ENCODE results near the gene TGFBRAP1. TPM values are rescaled to one million over a fixed set of nuclear protein-coding genes. Genes with fewer than 3 reads are reported as not detected.

TGFBRAP1 gene
- total and polyA plus RNA-seq, 8 donors = 4.9 to 35.7 (median 15.8) TPM

- H3K4me1 ChIP-seq = peaks cover 28 to 82% (median 48%) of the 10 kb centered on the region in 4 donors
- no peak overlapping the region for H3K4me3 ChIP-seq
- TF ChIP-seq POLR2A (IDR thresholded peaks at IDR 0.05) (no peak), EP300 (IDR thresholded peaks at IDR 0.05) (no peak), CTCF (IDR thresholded peaks at IDR 0.05) (no peak), POLR2AphosphoS5 (IDR thresholded peaks at IDR 0.05) (no peak)
- intact Hi-C loops (cut with DNase I; ENCODE audit: low total_unique reads) = no loop called here
- H3K36me3 ChIP-seq = peaks cover 0 to 13% (median 12%) of the 10 kb centered on the region in 4 donors
- H3K27ac ChIP-seq = peak overlapping the region in 3 of 5 donors; percentile 3 to 26 (median 14)
- H3K9me3 ChIP-seq = no peaks in the 10 kb centered on the region
- DNase-seq = no peak
- WGBS, 5 donors = 83 to 97% (median 88%) methylated on average over 4 of the region's 4 CpGs
- H3K27me3 ChIP-seq = no peaks in the 10 kb centered on the region
Measured at GRCh38 chr2:105324732-105325131, 4.8 kb downstream of the TGFBRAP1 start.

GRCh38 chr2:105324101-105324500, 5.4 kb downstream of the TGFBRAP1 start:
- 68 to 79% (median 77%) methylated on average over 4 of the region's 4 CpGs for WGBS, 5 donors
- intact Hi-C loops (cut with DNase I; ENCODE audit: low total_unique reads) = no loop called here
- no peaks in the 10 kb centered on the region for H3K27me3 ChIP-seq
- DNase-seq = no peak
- H3K4me3 ChIP-seq = no peak overlapping the region
- peaks cover 28 to 85% (median 51%) of the 10 kb centered on the region in 4 donors for H3K4me1 ChIP-seq
- H3K27ac ChIP-seq = peak overlapping the region in 1 of 5 donors; percentile 26
- H3K9me3 ChIP-seq = no peaks in the 10 kb centered on the region
- peaks cover 0 to 13% (median 12%) of the 10 kb centered on the region in 4 donors for H3K36me3 ChIP-seq
- no peak for TF ChIP-seq CTCF (IDR thresholded peaks at IDR 0.05)
- TF ChIP-seq EP300 (IDR thresholded peaks at IDR 0.05) = no peak
- TF ChIP-seq POLR2A (IDR thresholded peaks at IDR 0.05) = no peak
- no peak for TF ChIP-seq POLR2AphosphoS5 (IDR thresholded peaks at IDR 0.05)

- intact Hi-C loops (cut with DNase I; ENCODE audit: low total_unique reads) = no loop called here
- H3K36me3 ChIP-seq = peaks cover 0 to 13% (median 12%) of the 10 kb centered on the region in 4 donors
- TF ChIP-seq POLR2AphosphoS5 (IDR thresholded peaks at IDR 0.05) (no peak), CTCF (IDR thresholded peaks at IDR 0.05) (no peak), POLR2A (IDR thresholded peaks at IDR 0.05) (no peak), EP300 (IDR thresholded peaks at IDR 0.05) (no peak)
- no peaks in the 10 kb centered on the region for H3K27me3 ChIP-seq
- no peak overlapping the region for H3K4me3 ChIP-seq
- WGBS, 5 donors = 61 to 72% (median 66%) methylated on average over 5 of the region's 5 CpGs
- H3K27ac ChIP-seq = peak overlapping the region in 1 of 5 donors; percentile 32
- no peaks in the 10 kb centered on the region for H3K9me3 ChIP-seq
- peaks cover 20 to 85% (median 46%) of the 10 kb centered on the region in 4 donors for H3K4me1 ChIP-seq
- no peak for DNase-seq
Measured at GRCh38 chr2:105323111-105323510, 6.4 kb downstream of the TGFBRAP1 start.

- TF ChIP-seq CTCF (IDR thresholded peaks at IDR 0.05) (no peak), EP300 (IDR thresholded peaks at IDR 0.05) (no peak), POLR2A (IDR thresholded peaks at IDR 0.05) (no peak), POLR2AphosphoS5 (IDR thresholded peaks at IDR 0.05) (no peak)
- no peaks in the 10 kb centered on the region for H3K27me3 ChIP-seq
- peaks cover 0 to 13% (median 12%) of the 10 kb centered on the region in 4 donors for H3K36me3 ChIP-seq
- intact Hi-C loops (cut with DNase I; ENCODE audit: low total_unique reads) = no loop called here
- peaks cover 11 to 81% (median 37%) of the 10 kb centered on the region in 4 donors for H3K4me1 ChIP-seq
- 77 to 90% (median 84%) methylated on average over 3 of the region's 3 CpGs for WGBS, 5 donors
- no peak for DNase-seq
- H3K27ac ChIP-seq = peak overlapping the region in 2 of 5 donors; percentile 0 to 32
- no peak overlapping the region for H3K4me3 ChIP-seq
- no peaks in the 10 kb centered on the region for H3K9me3 ChIP-seq
Measured at GRCh38 chr2:105321875-105322646, 7.5 kb downstream of the TGFBRAP1 start.

Measured in stomach (tissue), 9 donors.